Measurements from ENCODE around the gene TMED6. TPM values are rescaled to one million over a fixed set of nuclear protein-coding genes. Genes with fewer than 3 reads are reported as not detected.

The TMED6 gene
- total and polyA plus RNA-seq, 2 of the 8 experiments (the other 6 are each of a cell fraction or from before 2014, with no cell fraction given), result not detected

GRCh38 chr16:69339289-69340094 is 12.1 kb downstream of the TMED6 start, which contains the start of the genes COG8 and NIP7 (continued):
- TF ChIP-seq RNF2 (IDR thresholded peaks at IDR 0.05; ENCODE audit: borderline replicate concordance, low read depth, low read length, missing control alignments, poor library complexity, severe bottlenecking) (no peak), TBP (IDR thresholded peaks at IDR 0.05; ENCODE audit: low read depth, low read length) (peak; percentile 89), ATF3 (IDR thresholded peaks at IDR 0.05; ENCODE audit: insufficient read depth, low read depth, low read length) (no peak), SP1 (IDR thresholded peaks at IDR 0.05; ENCODE audit: low read depth, low read length) (peak; percentile 56; the same call in 1 of the 2 replicates), CEBPB (IDR thresholded peaks at IDR 0.05; ENCODE audit: low read depth, low read length) (no peak)
